GM10847 (cell line): ENCODE data around the gene LDLRAD4.

Source experiments
- POLR2A ChIP-seq: IDR thresholded peaks from 2 replicates; pipeline ENCODE4 v1.6.1; 2011; ENCODE audit not compliant: insufficient read length; ENCODE audit errors: extremely low read depth

Gene LDLRAD4

DNA sequence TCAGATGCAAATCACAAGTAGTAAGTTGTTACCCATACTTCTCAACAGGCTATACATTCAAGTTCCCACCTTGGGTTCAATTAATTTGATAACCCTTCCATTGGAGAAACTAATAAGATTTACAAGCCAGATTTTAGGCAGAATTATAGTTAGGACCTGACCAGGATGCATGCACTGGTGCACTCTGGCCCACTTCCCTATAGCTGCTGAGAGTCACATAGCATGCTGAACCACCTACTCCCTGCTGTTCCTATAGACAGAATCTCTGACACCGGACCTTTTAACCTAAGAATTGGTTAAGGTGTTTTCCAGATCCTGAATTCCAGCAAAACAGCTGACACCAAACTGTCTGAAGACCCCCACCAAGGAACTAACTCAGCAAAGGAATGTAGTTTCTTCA, 481.6 kb downstream of the LDLRAD4 start:
- TF ChIP-seq POLR2A, result no peak
